GM12878 (cell line): ENCODE measurements around the gene RAB4B. TPM values are rescaled to one million over a fixed set of nuclear protein-coding genes. Genes with fewer than 3 reads are reported as not detected.
A peak's percentile ranks its signal among the peaks of the same experiment; 100 is the strongest.
"Not testable (repeated sequence)": the region's sequence is repeated elsewhere in the genome, so short reads cannot be mapped to it uniquely, and the experiment has no call there.

ENCODE experiments used
- ATAC-seq: fragments of 200-7000 bp; cut with Tn5 transposase; 3 replicates; pipeline ENCODE4 v1.9.1; 2020; ENCODE audit warnings: mild to moderate bottlenecking, moderate library complexity
- BruUV-seq: library from RNA; stranded (reverse); fragments of 400-500 nt; replicated peaks from 2 replicates; lab custom pipeline; 2021; lab: Mats Ljungman, UMichigan
- CTCF ChIA-PET: fragments of 300-600 bp; sonication (Branson Sonifier 250); formaldehyde crosslinking; extraction: SDS; loops from one replicate; lab custom pipeline; 2021; ENCODE audit warnings: inconsistent platforms; lab: Yijun Ruan, JAX
- POLR2A ChIA-PET: fragments of 350-600 bp; formaldehyde crosslinking; extraction: SDS; loops from one replicate; lab custom pipeline; 2021; ENCODE audit warnings: inconsistent platforms; lab: Charles Lee
- RAD21 ChIA-PET: fragments of 300-600 bp; sonication (Branson Sonifier 250); formaldehyde crosslinking; loops from one replicate; lab custom pipeline; 2023; ENCODE audit warnings: antibody characterized with exemption; ENCODE audit not compliant: unreplicated experiment; lab: Charles Lee
- SMC1A ChIA-PET: fragments of 300-600 bp; sonication (Branson Sonifier 250); formaldehyde crosslinking; loops from one replicate; lab custom pipeline; 2023; ENCODE audit not compliant: unreplicated experiment, uncharacterized antibody; lab: Charles Lee
- DNase-seq: peaks from one replicate; pipeline ENCODE4 v3.0.0-alpha.2; 2011; ENCODE audit warnings: low read depth, low spot score
- FAIRE-seq: peaks from 3 replicates; lab custom pipeline; 2011; peaks lifted over from hg19 to GRCh38; lab: Jason Lieb, UNC
- H2AFZ ChIP-seq: 2 replicates; pipeline ENCODE4 v1.6.0; 2011; ENCODE audit warnings: low read depth, low read length, control low read depth; ENCODE audit not compliant: control insufficient read depth
- H3K27ac ChIP-seq: 2 replicates; pipeline ENCODE4 v1.5.1; 2011; ENCODE audit warnings: control low read depth; ENCODE audit not compliant: control insufficient read depth, insufficient read depth
- H3K27me3 ChIP-seq, 2 experiments: replicated peaks in 1 of 2; 2 replicates each; pipeline versions ENCODE4 v1.6.0 to v1.6.1; 2011; ENCODE audit warnings: low read length in 1 of 2; ENCODE audit not compliant: control insufficient read depth in 2 of 2, insufficient read depth in 2 of 2
- H3K36me3 ChIP-seq, 2 experiments: 2 replicates each; pipeline ENCODE4 v1.5.1; 2011; ENCODE audit warnings: low read length in 1 of 2; ENCODE audit not compliant: control insufficient read depth in 2 of 2, insufficient read depth in 2 of 2
- H3K4me1 ChIP-seq: 2 replicates; pipeline ENCODE4 v1.6.1; 2011; ENCODE audit warnings: mild to moderate bottlenecking, low read length, moderate library complexity, mixed read lengths; ENCODE audit not compliant: control insufficient read depth, insufficient read depth
- H3K4me2 ChIP-seq: 2 replicates; pipeline ENCODE4 v1.6.0; 2011; ENCODE audit warnings: control low read depth; ENCODE audit not compliant: control insufficient read depth, insufficient read depth
- H3K4me3 ChIP-seq: fragments of 200-600 bp; sonication (generic); 2 replicates; pipeline ENCODE4 v1.5.1; 2016
- H3K79me2 ChIP-seq: 2 replicates; pipeline ENCODE4 v1.6.0; 2011; ENCODE audit warnings: low read length; ENCODE audit not compliant: control insufficient read depth, insufficient read depth
- H3K9ac ChIP-seq: 2 replicates; pipeline ENCODE4 v1.8.0; 2011; ENCODE audit warnings: low read length, control low read depth, mixed read lengths; ENCODE audit not compliant: control insufficient read depth, insufficient read depth
- H3K9me3 ChIP-seq: replicated peaks from 3 replicates; pipeline ENCODE4 v1.5.1; 2011; ENCODE audit warnings: mild to moderate bottlenecking, low read length; ENCODE audit not compliant: control insufficient read depth, insufficient read depth
- H4K20me1 ChIP-seq: 2 replicates; pipeline ENCODE4 v1.6.0; 2011; ENCODE audit not compliant: control insufficient read depth, insufficient read depth
- BRCA1 ChIP-seq: IDR thresholded peaks from 2 replicates; pipeline ENCODE4 v1.6.1; 2011; ENCODE audit warnings: low read depth, low read length, improper control_type of control experiment
- MEF2A ChIP-seq: IDR thresholded peaks from 2 replicates; pipeline ENCODE4 v1.6.1; 2011; ENCODE audit warnings: low read depth, mild to moderate bottlenecking, low read length, moderate library complexity; ENCODE audit not compliant: insufficient read depth
- SMAD5 ChIP-seq: IDR thresholded peaks from 2 replicates; pipeline ENCODE4 v1.6.1; 2016; ENCODE audit warnings: antibody characterized with exemption, low read depth
- STAT3 ChIP-seq: IDR thresholded peaks from 2 replicates; pipeline ENCODE4 v1.6.1; 2011; ENCODE audit warnings: low read depth, low read length, improper control_type of control experiment
- WRNIP1 ChIP-seq: IDR thresholded peaks from 2 replicates; pipeline ENCODE4 v1.6.1; 2011; ENCODE audit warnings: low read depth, low read length, improper control_type of control experiment, borderline replicate concordance
- ZBTB33 ChIP-seq: fragments of 450-650 bp; IDR thresholded peaks from 2 replicates; pipeline ENCODE4 v1.6.1; 2017; ENCODE audit warnings: mild to moderate bottlenecking
- ZBTB4 ChIP-seq: fragments of 450-650 bp; formaldehyde crosslinking; IDR thresholded peaks from 2 replicates; pipeline ENCODE4 v1.4.0; 2022; ENCODE audit warnings: mild to moderate bottlenecking, moderate library complexity
- ZNF384 ChIP-seq: IDR thresholded peaks from 2 replicates; pipeline ENCODE4 v1.6.1; 2012; ENCODE audit warnings: low read depth, mild to moderate bottlenecking, low read length, improper control_type of control experiment, borderline replicate concordance
- WGBS: methylation state at CpG from one replicate; pipeline ENCODE4 v1.1.6; 2016; ENCODE audit warnings: low lambda C conversion rate; ENCODE audit not compliant: insufficient replicate concordance, insufficient coverage; ENCODE audit errors: missing lambda C conversion rate; 5-methylcytosine and 5-hydroxymethylcytosine counted together
- in situ Hi-C: fragments of 300-500 bp; cut with MboI; formaldehyde crosslinking; loops from 9 replicates; pipeline ENCODE4 v1.14.3; 2018; ENCODE audit warnings: mixed read lengths
- intact Hi-C: fragments of 100-400 bp; cut with micrococcal nuclease; formaldehyde crosslinking; loops from one replicate; pipeline ENCODE4 v1.14.2; 2022; ENCODE audit not compliant: unreplicated experiment
- polyA plus RNA-seq, 11 experiments: library from polyadenylated mRNA; depleted of rRNA in 4 of 11; unstranded in 6 of 11; stranded (reverse) in 5 of 11; fragments of >200 nt; fragmentation: Nextera tagmentation in 4 of 11; fragmentation: Illumina TruSeq in 1 of 11; extraction: Ambion mirVana in 4 of 11; extraction: Trizol in 1 of 11; gene quantifications; 1 replicate in 1 of 11; 2 replicates in 10 of 11; pipeline versions ENCODE4 v1.2.1 to v1.2.3, GENCODE V29; 2011 to 2016; ENCODE audit warnings: inconsistent platforms in 2 of 11, missing spikeins in 2 of 11, low read depth in 1 of 11
- total RNA-seq, 4 experiments: library from RNA; depleted of rRNA in 3 of 4; stranded (reverse); fragments of >200 nt in 3 of 4; fragmentation: Illumina TruSeq in 1 of 4; extraction: Trizol in 1 of 4; gene quantifications; 2 replicates each; pipeline versions ENCODE4 v1.2.1 to v1.2.3, GENCODE V29; 2013 to 2021

RAB4B gene
- total and polyA plus RNA-seq, 10 of the 15 experiments (the other 5 are each of a cell fraction or from before 2014, with no cell fraction given) = 0.60 to 51.5 (median 27.7) TPM

- Histone ChIP-seq H2AFZ (no peak overlapping the region), H3K4me2 (no peak overlapping the region), H3K4me1 (peaks cover 9% of the 10 kb centered on the region), H3K36me3 (peaks cover 7 to 17% of the 10 kb centered on the region in 2 experiments; a peak in 3 of 4 replicates), H3K4me3 (no peak overlapping the region), H4K20me1 (0 out of 2 replicates have a peak, but pooled peaks cover 3% of the 10 kb centered on the region), H3K9ac (no peak overlapping the region), H3K27me3 (no peaks in the 10 kb centered on the region), H3K79me2 (peaks cover 7% of the 10 kb centered on the region), H3K9me3 (no peaks in the 10 kb centered on the region), H3K27ac (no peak overlapping the region)
- DNase-seq = no peak
- BruUV-seq = no TSS peak
- in situ Hi-C loops (loop anchor here (5.0 kb wide), 1 partner anchor 322 kb away; no protein-coding TSS in a partner anchor), intact Hi-C loops (no loop called here)
- TF ChIP-seq SMAD5 (no peak), WRNIP1 (no peak), ZNF384 (no peak), BRCA1 (no peak), ZBTB4 (CRISPR knock-in tag) (no peak), ZBTB33 (no peak), STAT3 (no peak), MEF2A (no peak)
- no peak for FAIRE-seq
- ChIA-PET SMC1A (interaction anchor here (1.2 kb wide), 1 partner anchor 147 kb away, joined by 5 read pairs; no protein-coding TSS in a partner anchor), POLR2A (no interaction called here), CTCF (interaction anchor here (5.9 kb wide), 1 partner anchor 147 kb away, joined by 51 read pairs; no protein-coding TSS in a partner anchor), RAD21 (no interaction called here)
- ATAC-seq = no peak
- 94% methylated on average over 10 of the region's 14 CpGs for WGBS
Measured at GRCh38 chr19:40810160-40810559, 32.1 kb downstream of the RAB4B start.

GRCh38 chr19:40810649-40811408 is 32.8 kb downstream of the RAB4B start:
- H3K27ac ChIP-seq, H3K4me1 ChIP-seq, H3K27me3 ChIP-seq, H4K20me1 ChIP-seq, H3K9me3 ChIP-seq, BruUV-seq, POLR2A ChIA-PET, DNase-seq, H3K9ac ChIP-seq, H3K79me2 ChIP-seq, intact Hi-C loops: not testable (repeated sequence)
- in situ Hi-C loops = loop anchor here (5.0 kb wide), 1 partner anchor 321 kb away; no protein-coding TSS in a partner anchor
- Histone ChIP-seq H3K36me3 (peaks cover 7 to 16% of the 10 kb centered on the region in 2 experiments; a peak in 3 of 4 replicates), H2AFZ (peak overlapping the region; percentile 63), H3K4me2 (peak overlapping the region; percentile 71), H3K4me3 (peak overlapping the region; percentile 47; the same call in 1 of the 2 replicates)
- RAD21 ChIA-PET = interaction anchor here (1.1 kb wide), 1 partner anchor 60 kb away, joined by 3 read pairs; the partner anchor contains the start of genes ACTMAP and SNRPA
- SMC1A ChIA-PET = interaction anchor here (1.2 kb wide), 1 partner anchor 148 kb away, joined by 5 read pairs; no protein-coding TSS in a partner anchor
- peak; percentile 85 for FAIRE-seq
- CTCF ChIA-PET = interaction anchor here (0.7 to 1.4 kb wide), 3 partner anchors 10 to 153 kb away, joined by 3 to 4 read pairs (median 3); no protein-coding TSS in a partner anchor
- peak; percentile 83 for ATAC-seq
- WGBS = 22% methylated on average over 65 of the region's 65 CpGs
